ENCODE measurements around the gene MICB.

Gene MICB

DNA sequence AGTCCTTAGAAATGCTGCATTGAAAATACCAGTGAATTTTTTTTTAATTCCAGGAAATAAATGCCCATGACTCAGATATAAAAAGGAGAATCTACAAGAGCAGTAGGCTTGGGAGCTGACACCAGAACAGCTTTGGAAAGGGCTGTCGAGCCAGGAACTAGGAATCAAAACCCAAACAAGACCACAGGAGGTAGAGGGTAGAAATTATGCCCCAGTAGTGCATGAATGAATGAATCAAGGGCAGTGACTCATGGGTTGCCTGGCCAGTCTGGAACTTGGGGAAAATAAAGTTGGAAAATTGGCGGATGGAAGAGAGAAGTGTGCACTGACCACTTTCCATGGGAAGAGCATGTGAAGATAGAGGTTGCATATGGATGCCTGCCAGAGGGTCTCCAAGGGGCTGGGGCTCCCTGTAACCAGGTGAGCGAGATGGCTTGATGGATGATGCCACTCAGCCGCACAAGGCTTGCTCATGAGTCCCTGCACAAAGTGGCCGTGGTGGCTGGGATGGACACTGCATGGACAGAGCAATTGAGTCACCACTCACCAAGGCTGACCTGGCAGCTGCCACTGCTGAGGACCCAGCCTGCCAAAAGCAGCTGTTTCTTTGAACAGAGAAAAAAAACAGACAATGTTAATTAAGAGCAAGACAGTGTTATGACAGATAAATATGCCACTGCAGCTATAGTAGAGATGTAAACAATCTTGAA is 15.7 kb downstream of the MICB start:
- no peak for DNase-seq

GRCh38 chr6:31521835-31522234 is 23.9 kb downstream of the MICB start:
- no peak for DNase-seq

DNA sequence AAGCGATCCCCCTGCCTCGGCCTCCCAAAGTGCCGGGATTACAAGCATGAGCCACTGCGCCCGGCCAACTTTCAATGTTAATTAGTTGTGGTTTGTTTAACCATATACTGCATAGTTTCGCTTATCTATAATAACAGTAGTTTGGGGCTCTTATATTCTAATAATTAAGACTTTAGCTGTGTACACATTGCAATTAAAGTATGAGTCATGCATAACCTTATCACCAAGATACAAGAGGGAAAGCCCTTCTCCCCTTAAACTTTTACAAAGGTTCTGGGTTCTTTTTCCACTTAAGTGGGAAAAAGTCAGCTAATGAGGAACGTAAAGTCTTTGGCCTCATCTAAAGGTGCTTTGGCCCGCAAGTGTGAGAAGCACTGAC is 27.6 kb downstream of the MICB start:
- no peak for DNase-seq

- DNase-seq = no peak
Observed at GRCh38 chr6:31525932-31526591, 28.1 kb downstream of the MICB start.

- DNase-seq = no peak
Observed at GRCh38 chr6:31528307-31528777, 30.4 kb downstream of the MICB start.

DNA sequence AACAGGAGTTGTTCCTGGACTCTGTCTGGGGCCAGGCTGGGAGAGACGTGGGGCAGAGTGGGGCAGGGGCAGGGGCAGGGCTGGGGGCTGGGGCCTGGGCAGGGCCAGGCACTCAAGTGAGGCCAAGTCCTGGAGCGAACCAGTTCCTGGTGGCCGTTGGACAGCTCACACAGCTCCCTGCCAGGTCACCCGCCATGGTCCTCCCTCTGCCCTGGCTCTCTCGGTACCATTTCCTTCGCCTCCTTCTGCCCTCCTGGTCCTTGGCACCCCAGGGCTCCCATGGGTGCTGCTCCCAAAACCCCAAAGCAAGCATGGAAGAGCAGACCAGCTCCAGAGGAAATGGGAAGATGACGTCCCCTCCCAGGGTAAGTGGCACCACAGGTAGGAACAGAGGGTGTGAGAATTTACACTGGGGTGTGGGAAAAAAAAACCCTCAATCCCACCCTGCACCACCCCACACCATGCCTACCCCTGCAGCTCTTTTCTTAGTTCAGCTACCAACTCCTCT is 30.9 kb downstream of the MICB start, which contains the start of gene MCCD1:
Gene MCCD1, plus strand, starts transcription at position 142 of the 508 bp plus-strand sequence. Its CDS starts 53 bp downstream, at position 195.
- no peak for DNase-seq

DNA sequence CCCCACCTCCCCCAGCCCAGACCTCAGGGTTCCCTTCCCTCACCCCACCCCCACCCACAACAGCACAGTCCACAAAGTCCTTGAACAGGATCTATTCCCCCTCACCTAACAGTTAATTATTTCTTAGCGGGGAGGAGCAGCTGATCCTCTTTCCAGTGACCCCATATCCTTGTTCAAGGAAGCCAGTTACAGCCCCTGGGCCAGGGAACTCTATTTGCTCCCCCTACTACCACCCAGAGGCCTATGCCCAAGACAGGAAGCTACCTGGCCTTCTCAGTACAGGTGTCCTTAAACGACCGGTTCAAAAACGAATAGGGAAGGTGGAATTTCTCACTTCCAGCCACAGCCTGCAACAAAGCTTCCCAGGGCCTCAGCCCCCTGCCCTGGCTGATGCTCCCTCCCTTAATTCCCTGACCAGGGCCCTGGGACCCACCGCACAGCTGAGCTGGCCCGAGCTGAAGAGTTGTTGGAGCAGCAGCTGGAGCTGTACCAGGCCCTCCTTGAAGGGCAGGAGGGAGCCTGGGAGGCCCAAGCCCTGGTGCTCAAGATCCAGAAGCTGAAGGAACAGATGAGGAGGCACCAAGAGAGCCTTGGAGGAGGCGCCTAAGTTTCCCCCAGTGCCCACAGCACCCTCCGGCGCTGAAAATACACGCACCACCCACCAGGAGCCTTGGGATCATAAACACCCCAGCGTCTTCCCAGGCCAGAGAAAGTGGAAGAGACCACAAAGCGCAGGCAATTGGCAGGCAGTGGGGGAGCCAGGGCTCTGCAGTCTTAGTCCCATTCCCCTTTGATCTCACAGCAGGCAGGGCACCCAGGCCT is 31.6 kb downstream of the MICB start:
- DNase-seq = no peak

GRCh38 chr6:31530659-31531058 is 32.7 kb downstream of the MICB start:
- DNase-seq = no peak

DNA sequence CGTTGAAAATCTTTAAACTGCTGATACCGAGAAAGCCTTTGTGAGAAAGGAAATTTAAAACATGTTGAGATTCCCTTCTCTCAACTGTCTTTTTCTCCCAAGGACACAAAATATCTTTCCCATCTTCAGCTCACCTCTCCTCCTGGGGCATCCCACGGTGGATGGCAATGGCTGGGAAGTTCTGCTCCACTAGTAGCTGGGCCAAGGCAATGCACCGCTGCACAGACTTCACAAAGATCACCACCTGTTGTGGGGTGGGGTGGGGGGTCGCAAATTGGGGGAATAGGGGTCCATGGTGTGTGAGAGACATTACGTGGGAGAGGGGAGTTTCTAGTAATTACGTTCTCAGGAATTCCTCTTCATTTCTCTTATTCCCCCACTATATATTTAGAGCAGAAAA is 33.2 kb downstream of the MICB start:
- no peak for DNase-seq

DNA sequence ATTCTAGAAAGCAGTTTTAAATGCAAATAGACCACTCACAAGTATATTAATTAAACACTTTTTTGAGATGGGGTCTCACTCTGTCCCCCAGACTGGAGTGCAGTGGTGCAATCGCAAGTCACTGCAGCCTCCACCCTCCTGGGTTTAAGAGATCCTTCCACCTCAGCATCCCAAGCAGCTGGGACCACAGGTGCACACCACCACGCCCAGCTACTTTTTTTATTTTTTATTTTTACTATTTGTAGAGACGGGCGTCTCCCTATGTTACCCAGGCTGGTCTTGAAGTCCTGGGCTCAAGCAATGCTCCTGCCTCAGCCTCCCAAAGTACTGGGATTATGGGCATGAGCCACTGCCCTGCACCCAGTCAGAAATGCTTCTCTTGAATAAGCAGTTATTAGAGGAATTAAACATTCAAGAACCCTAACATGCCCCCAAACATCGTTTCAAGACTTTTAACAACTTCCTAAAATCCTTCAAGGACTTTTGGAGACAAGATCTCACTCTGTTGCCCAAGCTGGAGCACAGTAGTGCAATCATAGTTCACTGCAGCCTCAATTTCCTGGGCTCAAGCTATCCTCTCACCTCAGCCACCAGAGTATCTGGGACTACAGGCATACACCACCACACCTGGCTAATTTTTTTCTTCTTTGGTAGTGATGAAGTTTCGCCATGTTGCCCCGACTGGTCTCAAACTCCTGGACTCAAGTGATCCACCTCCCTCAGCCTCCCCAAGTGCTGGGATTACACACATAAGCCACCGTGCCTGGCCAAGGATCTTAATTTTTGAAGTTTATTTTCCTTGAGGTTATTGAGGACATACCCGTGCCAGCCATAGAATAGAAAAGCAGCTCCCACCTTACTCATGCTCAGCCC is 34.1 kb downstream of the MICB start:
- no peak for DNase-seq

- DNase-seq = no peak
Observed at GRCh38 chr6:31532644-31533454, 34.9 kb downstream of the MICB start.

DNA sequence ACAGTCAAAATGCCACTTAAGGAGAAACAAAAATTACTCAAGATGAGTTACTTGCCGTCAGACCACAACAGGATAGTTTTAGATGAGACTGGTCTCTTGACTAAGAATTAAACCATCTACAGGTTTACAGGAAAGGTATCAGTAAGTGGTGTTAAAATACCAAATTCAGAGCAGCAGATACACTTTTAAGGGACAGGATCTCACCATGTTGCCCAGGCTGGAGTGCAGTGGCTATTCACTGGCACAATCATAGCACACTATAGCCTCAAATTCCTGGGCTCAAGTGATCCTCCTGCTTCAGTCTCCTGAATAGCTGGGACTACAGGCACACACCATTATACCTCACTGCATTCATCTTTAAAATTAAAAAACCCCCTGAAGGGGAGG is 35.5 kb downstream of the MICB start:
- DNase-seq = no peak

- DNase-seq = no peak
Observed at GRCh38 chr6:31534011-31534410, 36.1 kb downstream of the MICB start.

- no peak for DNase-seq
Observed at GRCh38 chr6:31534521-31535040, 36.6 kb downstream of the MICB start.

GRCh38 chr6:31535538-31536324 is 37.8 kb downstream of the MICB start:
- no peak for DNase-seq

- DNase-seq = no peak
Observed at GRCh38 chr6:31538805-31539400, 41.0 kb downstream of the MICB start.

- DNase-seq = no peak
Observed at GRCh38 chr6:31540640-31541039, 42.7 kb downstream of the MICB start.

DNA sequence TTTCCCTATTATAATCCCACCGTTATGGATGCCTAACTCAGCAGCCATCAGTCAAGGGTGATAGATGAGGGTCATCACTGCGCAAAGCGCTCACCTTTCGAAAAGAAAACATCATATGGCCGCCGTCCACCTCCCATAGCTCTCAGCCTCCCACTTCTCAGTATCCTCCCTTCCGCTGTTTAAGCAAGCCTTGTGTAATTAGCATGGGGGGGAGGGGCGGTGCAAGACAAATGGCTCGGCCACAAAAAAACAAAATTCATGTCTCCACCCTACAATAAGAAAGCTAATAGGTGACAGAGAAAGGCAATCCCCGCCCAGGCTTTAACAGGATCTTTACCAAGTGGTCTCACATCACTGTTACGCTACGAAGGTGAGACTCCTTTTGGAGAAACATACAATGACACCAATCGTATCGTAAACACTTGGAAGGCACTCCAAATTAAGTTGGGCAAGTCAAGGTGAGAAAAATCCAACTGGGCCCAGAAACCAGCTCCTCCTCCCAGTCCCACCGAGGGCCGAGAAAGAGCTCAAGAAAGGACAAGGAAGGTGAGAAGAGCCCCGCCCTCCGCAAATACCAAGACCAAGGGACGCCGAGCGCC is 43.2 kb downstream of the MICB start:
- DNase-seq = no peak

Data from GDM1 (cell line).